OCI-LY1 (cell line): Measurements from ENCODE around the gene ARID3B.

Experiments used
- CTCF ChIP-seq: fragments of 200-600 bp; sonication (generic), shearing (Covaris generic); IDR thresholded peaks from 2 replicates; pipeline ENCODE4 v1.5.1; 2017; ENCODE audit warnings: mild to moderate bottlenecking, antibody characterized with exemption, low read length, moderate library complexity, mixed read lengths
- EZH2 ChIP-seq: fragments of 200-600 bp; sonication (generic), shearing (Covaris generic); IDR thresholded peaks from 2 replicates; pipeline ENCODE4 v1.8.0; 2017; ENCODE audit warnings: borderline replicate concordance, mixed run types, mild to moderate bottlenecking, antibody characterized with exemption, low read length, moderate library complexity, mixed read lengths

DNA sequence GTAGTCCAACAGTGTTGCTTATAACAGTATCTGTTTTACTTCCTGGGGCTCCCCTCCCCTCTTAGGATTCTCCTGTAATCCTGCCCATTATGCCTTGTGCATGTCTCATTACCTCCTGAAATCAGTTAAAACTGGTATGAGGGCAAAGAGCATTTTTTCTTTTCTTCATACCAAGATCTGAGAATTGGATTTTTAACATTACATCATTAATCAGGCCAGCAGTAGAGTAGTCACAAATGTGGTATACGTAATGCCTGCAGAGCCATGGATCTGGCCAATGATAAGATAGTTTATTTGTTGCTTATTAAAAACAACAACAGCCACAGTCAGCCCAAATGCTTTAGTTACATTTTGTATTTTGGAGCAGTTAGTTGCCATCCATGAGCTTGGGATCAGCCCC is 23.2 kb downstream of the ARID3B start:
- no peak for TF ChIP-seq CTCF
- TF ChIP-seq EZH2: no peak
